ENCODE measurements around the gene IFNW1.

DNA sequence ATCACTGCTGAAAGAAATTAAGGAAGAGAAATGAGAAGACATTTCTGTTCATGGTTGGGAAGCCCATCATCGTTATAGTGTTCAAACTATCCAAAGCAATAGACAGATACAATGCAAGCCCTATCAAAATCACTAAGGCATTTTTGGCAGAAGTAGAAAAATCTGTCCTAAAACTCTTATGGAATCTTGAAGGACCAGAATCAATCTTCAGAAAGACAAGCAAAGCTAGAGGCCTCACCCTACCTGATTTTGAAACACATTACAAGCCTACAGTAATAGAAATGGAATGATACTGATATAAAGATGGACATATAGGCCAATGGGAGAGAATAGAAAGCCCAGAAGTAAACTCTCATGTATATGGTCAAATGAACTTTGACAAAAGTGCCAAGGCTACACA lies 29.7 kb upstream of the IFNW1 start:
- TF ChIP-seq EZH2phosphoT487 (IDR thresholded peaks at IDR 0.05; ENCODE audit: insufficient read depth, low read depth) (no peak), EZH2 (IDR thresholded peaks at IDR 0.05; ENCODE audit: insufficient read depth, poor library complexity, severe bottlenecking) (no peak)
